Fibroblast of villous mesenchyme (primary cell): Measurements from ENCODE around the gene VPS13D. TPM values are rescaled to one million over a fixed set of nuclear protein-coding genes. Genes with fewer than 3 reads are reported as not detected.
A peak's percentile ranks its signal among the peaks of the same experiment; 100 is the strongest.

Experiments
- DNase-seq: peaks from one replicate; pipeline ENCODE4 v3.0.0-alpha.2; 2010; ENCODE audit warnings: low read depth
- H3K4me3 ChIP-seq: 2 replicates; pipeline ENCODE4 v1.5.1; 2011; ENCODE audit warnings: low read depth, mild to moderate bottlenecking, low read length
- CTCF ChIP-seq: IDR thresholded peaks from 2 replicates; pipeline ENCODE4 v1.5.1; 2012; ENCODE audit warnings: low read depth, mild to moderate bottlenecking, low read length; ENCODE audit not compliant: insufficient read depth
- total RNA-seq: library from RNA; depleted of rRNA; stranded (reverse); fragments of >200 nt; gene quantifications from 2 replicates; pipeline ENCODE4 v1.2.3, GENCODE V29; 2012

The VPS13D gene
- total RNA-seq, 1 donor = 55.3 TPM

- no peak for TF ChIP-seq CTCF
Measured at GRCh38 chr1:12188657-12189327, 41.0 kb upstream of the VPS13D start.

GRCh38 chr1:12189328-12189682, 40.5 kb upstream of the VPS13D start:
- DNase-seq = no peak
- H3K4me3 ChIP-seq = no peak overlapping the region
- TF ChIP-seq CTCF = no peak

More at GRCh38 chr1:12188657-12189327, 41.0 kb upstream of the VPS13D start:
- H3K4me3 ChIP-seq = no peak overlapping the region
- DNase-seq = no peak

GRCh38 chr1:12191242-12192032, 38.4 kb upstream of the VPS13D start:
- no peak for DNase-seq
- no peak overlapping the region for H3K4me3 ChIP-seq
- TF ChIP-seq CTCF = no peak

- no peak for TF ChIP-seq CTCF
- no peak overlapping the region for H3K4me3 ChIP-seq
- DNase-seq = no peak
Measured at GRCh38 chr1:12194666-12195216, 35.1 kb upstream of the VPS13D start.

- H3K4me3 ChIP-seq = no peak overlapping the region
- no peak for TF ChIP-seq CTCF
- no peak for DNase-seq
Measured at GRCh38 chr1:12195416-12195815, 34.4 kb upstream of the VPS13D start.

GRCh38 chr1:12196641-12197482, 33.0 kb upstream of the VPS13D start:
- H3K4me3 ChIP-seq = no peak overlapping the region
- peak; percentile 48 for DNase-seq
- peak; percentile 19 for TF ChIP-seq CTCF
